Ureter (tissue), 1 donor: ENCODE measurements around the gene FAM110D. TPM values are rescaled to one million over a fixed set of nuclear protein-coding genes. Genes with fewer than 3 reads are reported as not detected.

Experiments
- DNase-seq: peaks from one replicate; pipeline ENCODE4 v3.0.0-alpha.2; 2020; ENCODE audit warnings: low spot score
- total RNA-seq: library from RNA; stranded (reverse); gene quantifications from one replicate; pipeline ENCODE4 v1.2.4, GENCODE V29; 2023
- donor health status: DM: yes; HTN: yes; CAD: no.

FAM110D gene
- total RNA-seq, 1 donor from 2014 or later: 7.9 TPM

- DNase-seq: no peak
Measured at GRCh38 chr1:26162220-26162709, 3.4 kb downstream of the FAM110D start.

- DNase-seq: no peak
Measured at GRCh38 chr1:26163684-26164035, 4.8 kb downstream of the FAM110D start.

- no peak for DNase-seq
Measured at GRCh38 chr1:26164036-26164860, 5.4 kb downstream of the FAM110D start.

GRCh38 chr1:26164861-26165842, 6.3 kb downstream of the FAM110D start:
- no peak for DNase-seq

GRCh38 chr1:26166719-26167281, 7.9 kb downstream of the FAM110D start:
- no peak for DNase-seq

- DNase-seq: no peak
Measured at GRCh38 chr1:26168410-26169197, 9.7 kb downstream of the FAM110D start, which contains the start of gene C1orf232. C1orf232 (minus strand) TSS chr1:26168963; CDS start chr1:26168499, 464 bp downstream.

- no peak for DNase-seq
Measured at GRCh38 chr1:26169198-26169554, 10.3 kb downstream of the FAM110D start.

- DNase-seq: peak; percentile 92
Measured at GRCh38 chr1:26169669-26170471, 11.0 kb downstream of the FAM110D start, which contains the start of gene ZNF593. ZNF593 (plus strand) TSS chr1:26169908; CDS start chr1:26169984, 76 bp downstream.

GRCh38 chr1:26170472-26170821, 11.6 kb downstream of the FAM110D start:
- DNase-seq: no peak

GRCh38 chr1:26171084-26172072, 12.5 kb downstream of the FAM110D start, which contains the start of gene ZNF593OS:
ZNF593OS (minus strand) TSS chr1:26171832; CDS start chr1:26171661, 171 bp downstream.
- DNase-seq: no peak

- no peak for DNase-seq
Measured at GRCh38 chr1:26175346-26175745, 16.5 kb downstream of the FAM110D start.

- DNase-seq: peak; percentile 85
Measured at GRCh38 chr1:26177182-26177684, 18.4 kb downstream of the FAM110D start, which contains the start of gene CNKSR1. CNKSR1 (plus strand) TSS chr1:26177491; CDS start chr1:26177548, 57 bp downstream.

GRCh38 chr1:26180010-26180506, 21.2 kb downstream of the FAM110D start:
- no peak for DNase-seq

GRCh38 chr1:26181586-26182382, 22.9 kb downstream of the FAM110D start:
- no peak for DNase-seq

GRCh38 chr1:26182383-26182696, 23.5 kb downstream of the FAM110D start:
- DNase-seq: no peak

GRCh38 chr1:26184086-26184485, 25.2 kb downstream of the FAM110D start:
- no peak for DNase-seq

GRCh38 chr1:26184883-26185282, 26.0 kb downstream of the FAM110D start:
- DNase-seq: no peak

- DNase-seq: no peak
Measured at GRCh38 chr1:26187882-26188281, 29.0 kb downstream of the FAM110D start.
